GM23248 (cell line): ENCODE data around the gene UBFD1. TPM values are rescaled to one million over a fixed set of nuclear protein-coding genes. Genes with fewer than 3 reads are reported as not detected.
A peak's percentile ranks its signal among the peaks of the same experiment; 100 is the strongest.
"Not testable (repeated sequence)": the region's sequence is repeated elsewhere in the genome, so short reads cannot be mapped to it uniquely, and the experiment has no call there.

Source experiments
- DNase-seq: peaks from one replicate; pipeline ENCODE4 v3.0.0-alpha.2; 2015
- H2AFZ ChIP-seq: fragments of 200-600 bp; sonication (generic); 2 replicates; pipeline ENCODE4 v1.6.1; 2016; ENCODE audit warnings: antibody characterized with exemption
- H3F3A ChIP-seq: fragments of 200-600 bp; sonication (generic); 2 replicates; pipeline ENCODE4 v1.6.1; 2016; ENCODE audit warnings: mild to moderate bottlenecking, antibody characterized with exemption, mixed run types; ENCODE audit not compliant: insufficient read depth
- H3K27ac ChIP-seq: fragments of 200-600 bp; sonication (generic); 2 replicates; pipeline ENCODE4 v1.5.1; 2016; ENCODE audit warnings: mild to moderate bottlenecking
- H3K27me3 ChIP-seq: fragments of 200-600 bp; sonication (generic); replicated peaks from 2 replicates; pipeline ENCODE4 v1.6.1; 2016; ENCODE audit warnings: mild to moderate bottlenecking; ENCODE audit not compliant: insufficient read depth
- H3K36me3 ChIP-seq: fragments of 200-600 bp; sonication (generic); 2 replicates; pipeline ENCODE4 v1.6.1; 2016; ENCODE audit warnings: low read depth, mild to moderate bottlenecking
- H3K4me1 ChIP-seq: fragments of 200-600 bp; sonication (generic); 2 replicates; pipeline ENCODE4 v1.6.1; 2016; ENCODE audit warnings: mild to moderate bottlenecking; ENCODE audit not compliant: insufficient read depth
- H3K4me2 ChIP-seq: fragments of 200-600 bp; sonication (generic); one replicate; pipeline ENCODE4 v1.6.1; 2016; ENCODE audit warnings: mild to moderate bottlenecking; ENCODE audit not compliant: unreplicated experiment
- H3K4me3 ChIP-seq: fragments of 200-600 bp; sonication (generic); 2 replicates; pipeline ENCODE4 v1.5.1; 2016; ENCODE audit warnings: mild to moderate bottlenecking
- H3K79me2 ChIP-seq: fragments of 200-600 bp; sonication (generic); 2 replicates; pipeline ENCODE4 v1.6.1; 2016; ENCODE audit warnings: mild to moderate bottlenecking; ENCODE audit not compliant: insufficient read depth
- H3K9ac ChIP-seq: fragments of 200-600 bp; sonication (generic); 2 replicates; pipeline ENCODE4 v1.6.1; 2016; ENCODE audit warnings: mild to moderate bottlenecking
- H3K9me2 ChIP-seq: fragments of 200-600 bp; sonication (generic); 2 replicates; pipeline ENCODE4 v1.6.1; 2016; ENCODE audit warnings: mixed run types, mild to moderate bottlenecking, moderate library complexity; ENCODE audit not compliant: insufficient read depth
- H3K9me3 ChIP-seq: fragments of 200-600 bp; sonication (generic); one replicate; pipeline ENCODE4 v1.6.1; 2017; ENCODE audit warnings: low read depth
- H4K20me1 ChIP-seq: fragments of 200-600 bp; sonication (generic); 2 replicates; pipeline ENCODE4 v1.6.0; 2016; ENCODE audit not compliant: insufficient read depth
- EZH2 ChIP-seq: fragments of 200-600 bp; sonication (generic); IDR thresholded peaks from 2 replicates; pipeline ENCODE4 v1.6.1; 2018; ENCODE audit warnings: antibody characterized with exemption, mild to moderate bottlenecking; ENCODE audit not compliant: insufficient read depth, poor library complexity, severe bottlenecking
- EZH2phosphoT487 ChIP-seq: fragments of 200-600 bp; sonication (generic); IDR thresholded peaks from 2 replicates; pipeline ENCODE4 v1.6.1; 2018; ENCODE audit warnings: antibody characterized with exemption, moderate library complexity, mild to moderate bottlenecking, low read depth; ENCODE audit not compliant: insufficient read depth
- WGBS, 2 experiments: methylation state at CpG; one replicate each; pipeline ENCODE4 v1.1.6; 2015 to 2017; ENCODE audit warnings: low lambda C conversion rate in 2 of 2, low coverage in 1 of 2; ENCODE audit errors: missing lambda C conversion rate in 2 of 2; 5-methylcytosine and 5-hydroxymethylcytosine counted together
- in situ Hi-C: fragments of 300-500 bp; cut with MboI; formaldehyde crosslinking; loops from 2 replicates; pipeline ENCODE4 v1.15.0; 2020
- polyA plus RNA-seq: library from polyadenylated mRNA; unstranded; fragments of >200 nt; fragmentation: Nextera tagmentation; extraction: Ambion mirVana; gene quantifications from 2 replicates; pipeline ENCODE4 v1.2.1, GENCODE V29; 2016
- total RNA-seq: library from RNA; depleted of rRNA; stranded (reverse); fragments of >200 nt; shearing (Covaris generic); gene quantifications from 2 replicates; pipeline ENCODE4 v1.2.3, GENCODE V29; 2014

Gene UBFD1
- total and polyA plus RNA-seq, 2 experiments from 2014 or later: 50.2 to 129 TPM

- no peaks in the 10 kb centered on the region for H3K9me2 ChIP-seq
- H3K27ac ChIP-seq: no peak within 1 kb of the TSS
- 1 to 2% methylated on average over 34 to 45 of the region's 71 CpGs for WGBS, 2 experiments
- peaks cover 13% of the 10 kb centered on the region for H3K4me1 ChIP-seq
- peak within 1 kb of the TSS; percentile 96 for H3K4me2 ChIP-seq
- peak within 1 kb of the TSS; percentile 76 for H2AFZ ChIP-seq
- peaks cover 12% of the 10 kb centered on the region for H3F3A ChIP-seq
- TF ChIP-seq EZH2phosphoT487 (no peak), EZH2 (no peak)
- peak; percentile 89 for DNase-seq
- peak within 1 kb of the TSS; percentile 81 for H3K9ac ChIP-seq
- peaks cover 33% of the 10 kb centered on the region for H3K79me2 ChIP-seq
- peak within 1 kb of the TSS; percentile 79 for H3K4me3 ChIP-seq
- no peaks in the 10 kb centered on the region for H3K27me3 ChIP-seq
- H4K20me1 ChIP-seq: peaks cover 13% of the 10 kb centered on the region; the same call in 1 of the 2 replicates
- in situ Hi-C loops: no loop called here
- no peaks in the 10 kb centered on the region for H3K36me3 ChIP-seq
- H3K9me3 ChIP-seq: no peaks in the 10 kb centered on the region
These were observed 47.2 kb upstream of the UBFD1 start, which contains the start of gene GGA2 for GRCh38 chr16:23510164-23510914. Gene GGA2 (minus strand): TSS chr16:23510494. CDS start chr16:23510411, 83 bp downstream.

DNA sequence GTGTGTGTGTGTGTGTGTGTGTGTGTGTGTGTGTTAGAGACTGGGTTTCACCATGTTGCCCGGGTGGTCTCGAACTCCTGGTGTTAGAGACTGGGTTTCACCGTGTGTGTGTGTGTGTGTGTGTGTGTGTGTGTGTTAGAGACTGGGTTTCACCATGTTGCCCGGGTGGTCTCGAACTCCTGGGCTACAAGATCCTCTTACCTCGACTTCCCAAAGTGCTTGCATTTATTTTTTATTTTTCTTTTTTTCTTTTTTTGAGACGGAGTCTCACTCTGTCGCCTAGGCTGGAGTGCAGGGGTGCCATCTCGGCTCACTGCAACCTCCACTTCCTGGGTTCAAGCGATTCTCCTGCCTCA, 46.6 kb upstream of the UBFD1 start:
- peaks cover 13% of the 10 kb centered on the region; the same call in 1 of the 2 replicates for H4K20me1 ChIP-seq
- in situ Hi-C loops, H3K9me3 ChIP-seq, DNase-seq, H3K27ac ChIP-seq, H3F3A ChIP-seq, H3K9me2 ChIP-seq, H3K27me3 ChIP-seq, H3K36me3 ChIP-seq: not testable (repeated sequence)
- H3K4me3 ChIP-seq: peak overlapping the region; percentile 79
- 66 to 78% methylated on average over 6 to 10 of the region's 10 CpGs for WGBS, 2 experiments
- H3K9ac ChIP-seq: peak overlapping the region; percentile 81
- H2AFZ ChIP-seq: peak overlapping the region; percentile 76
- H3K79me2 ChIP-seq: peaks cover 33% of the 10 kb centered on the region
- peaks cover 13% of the 10 kb centered on the region for H3K4me1 ChIP-seq
- peak overlapping the region; percentile 96 for H3K4me2 ChIP-seq

- DNase-seq: no peak
- no peak overlapping the region for H3K27ac ChIP-seq
- in situ Hi-C loops: no loop called here
- H2AFZ ChIP-seq: no peak overlapping the region
- 93 to 95% methylated on average over 7 of the region's 7 CpGs for WGBS, 2 experiments
- peaks cover 13% of the 10 kb centered on the region; the same call in 1 of the 2 replicates for H3K4me1 ChIP-seq
- H3K27me3 ChIP-seq: no peaks in the 10 kb centered on the region
- TF ChIP-seq EZH2: no peak
- TF ChIP-seq EZH2phosphoT487: no peak
- no peaks in the 10 kb centered on the region for H3K36me3 ChIP-seq
- H3K4me3 ChIP-seq: no peak overlapping the region
- no peak overlapping the region for H3K9ac ChIP-seq
- no peaks in the 10 kb centered on the region for H3F3A ChIP-seq
- H3K4me2 ChIP-seq: no peak overlapping the region
- no peaks in the 10 kb centered on the region for H3K9me3 ChIP-seq
- peaks cover 27% of the 10 kb centered on the region for H3K79me2 ChIP-seq
- peaks cover 10% of the 10 kb centered on the region; the same call in 1 of the 2 replicates for H4K20me1 ChIP-seq
- H3K9me2 ChIP-seq: no peaks in the 10 kb centered on the region
These were observed 45.8 kb upstream of the UBFD1 start for GRCh38 chr16:23511731-23512130.

DNA sequence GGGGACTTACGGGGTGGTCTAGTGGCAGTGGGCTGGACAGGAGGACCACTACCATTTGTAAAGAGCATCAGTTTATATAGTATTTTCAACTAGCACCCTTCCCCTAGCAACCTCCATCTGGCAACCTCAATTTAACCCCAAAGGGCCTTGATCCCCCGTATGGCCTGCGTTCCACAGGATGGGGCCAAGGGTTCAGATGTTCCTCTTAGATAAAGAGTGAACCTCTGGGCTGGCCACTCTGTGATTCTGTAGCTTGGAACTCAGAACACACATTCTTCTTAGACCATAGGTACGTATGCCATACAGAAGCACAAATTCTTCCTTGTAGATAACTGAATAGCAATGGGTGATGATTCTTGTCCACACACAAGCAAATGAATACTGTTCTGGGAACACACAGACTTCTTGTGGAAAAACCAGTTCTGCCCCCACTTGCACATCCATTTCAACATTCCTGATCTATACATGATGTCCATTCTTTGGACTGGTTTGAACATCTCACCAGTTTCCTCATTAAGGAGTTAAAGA, 45.3 kb upstream of the UBFD1 start:
- no peak overlapping the region for H3K9ac ChIP-seq

More for the DNA sequence above, 45.3 kb upstream of the UBFD1 start:
- H3K27ac ChIP-seq: no peak overlapping the region
- no peak overlapping the region for H3K4me2 ChIP-seq
- no peak for DNase-seq
- TF ChIP-seq EZH2 (no peak), EZH2phosphoT487 (no peak)
- H2AFZ ChIP-seq: no peak overlapping the region
- in situ Hi-C loops: no loop called here
- H3K9me2 ChIP-seq: no peaks in the 10 kb centered on the region
- peaks cover 8% of the 10 kb centered on the region; the same call in 1 of the 2 replicates for H4K20me1 ChIP-seq
- no peak overlapping the region for H3K4me3 ChIP-seq
- H3K36me3 ChIP-seq: no peaks in the 10 kb centered on the region
- H3K79me2 ChIP-seq: peaks cover 22% of the 10 kb centered on the region
- H3K9me3 ChIP-seq: no peaks in the 10 kb centered on the region
- 94 to 97% methylated on average over 4 of the region's 4 CpGs for WGBS, 2 experiments
- no peaks in the 10 kb centered on the region for H3K27me3 ChIP-seq
- H3K4me1 ChIP-seq: peaks cover 13% of the 10 kb centered on the region; the same call in 1 of the 2 replicates
- H3F3A ChIP-seq: no peaks in the 10 kb centered on the region
